ENCODE measurements around the gene SOCS2.

Gene SOCS2

DNA sequence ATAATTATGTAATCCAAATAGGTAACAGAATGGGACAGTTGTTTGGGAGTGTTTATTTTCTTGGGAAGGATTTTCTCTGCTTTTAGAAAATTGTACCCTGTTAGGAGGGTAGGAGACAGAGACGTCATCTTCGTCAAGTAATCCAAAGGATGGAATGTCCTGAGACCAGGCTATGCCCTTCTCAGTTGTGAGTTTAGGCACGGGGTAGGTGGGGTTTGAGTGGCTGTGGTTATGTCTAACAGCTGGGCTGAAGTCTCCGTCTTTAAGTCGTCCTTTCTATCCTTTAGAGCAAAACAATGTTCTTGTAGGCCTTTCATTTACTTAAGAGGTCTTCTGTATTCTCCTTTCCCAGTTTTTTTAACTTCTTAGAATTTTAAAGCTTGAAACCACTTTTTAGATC lies 5.7 kb downstream of the SOCS2 start:
- H3K27ac ChIP-seq (ENCODE audit: low read depth, low read length, severe bottlenecking) = no peak overlapping the region
- no peak overlapping the region for H3K4me3 ChIP-seq (ENCODE audit: extremely low read depth, insufficient read depth, low read length, poor library complexity, severe bottlenecking)
- 73 to 100% methylated on average over 4 to 5 of the region's 5 CpGs for WGBS, 2 experiments (ENCODE audit: insufficient coverage in 2 of 2)
- H3K4me1 ChIP-seq (ENCODE audit: control insufficient read depth, insufficient read depth, low read length, poor library complexity, severe bottlenecking) = peaks cover 22% of the 10 kb centered on the region
- H3K9me3 ChIP-seq (ENCODE audit: control insufficient read depth, low read length) = no peaks in the 10 kb centered on the region
- H3K36me3 ChIP-seq (ENCODE audit: control insufficient read depth, insufficient read depth, low read length) = peaks cover 62% of the 10 kb centered on the region

DNA sequence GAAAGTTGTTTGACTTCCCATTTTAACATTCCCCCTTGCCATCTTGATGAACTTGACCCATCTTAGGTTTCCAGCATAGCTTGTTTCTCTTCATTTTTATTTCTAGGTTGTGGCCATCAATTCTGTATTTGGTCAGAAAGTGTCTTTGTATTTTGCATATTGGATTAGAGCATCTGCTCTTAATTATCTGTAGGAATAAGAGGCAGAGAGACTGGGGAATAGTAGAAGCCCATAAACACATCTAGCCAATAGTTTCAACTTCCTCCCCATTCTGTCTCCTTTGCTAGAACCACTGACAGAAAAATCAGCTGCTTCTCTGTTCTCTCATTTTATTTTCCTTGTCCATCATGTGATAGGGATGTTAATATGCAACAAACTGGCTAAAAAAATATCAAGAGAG lies 8.2 kb downstream of the SOCS2 start:
- H3K36me3 ChIP-seq (ENCODE audit: control insufficient read depth, insufficient read depth, low read length) = peaks cover 53% of the 10 kb centered on the region
- no peak overlapping the region for H3K27ac ChIP-seq (ENCODE audit: low read depth, low read length, severe bottlenecking)
- peaks cover 16% of the 10 kb centered on the region for H3K4me1 ChIP-seq (ENCODE audit: control insufficient read depth, insufficient read depth, low read length, poor library complexity, severe bottlenecking)
- no peak overlapping the region for H3K4me3 ChIP-seq (ENCODE audit: extremely low read depth, insufficient read depth, low read length, poor library complexity, severe bottlenecking)
- H3K9me3 ChIP-seq (ENCODE audit: control insufficient read depth, low read length) = no peaks in the 10 kb centered on the region

DNA sequence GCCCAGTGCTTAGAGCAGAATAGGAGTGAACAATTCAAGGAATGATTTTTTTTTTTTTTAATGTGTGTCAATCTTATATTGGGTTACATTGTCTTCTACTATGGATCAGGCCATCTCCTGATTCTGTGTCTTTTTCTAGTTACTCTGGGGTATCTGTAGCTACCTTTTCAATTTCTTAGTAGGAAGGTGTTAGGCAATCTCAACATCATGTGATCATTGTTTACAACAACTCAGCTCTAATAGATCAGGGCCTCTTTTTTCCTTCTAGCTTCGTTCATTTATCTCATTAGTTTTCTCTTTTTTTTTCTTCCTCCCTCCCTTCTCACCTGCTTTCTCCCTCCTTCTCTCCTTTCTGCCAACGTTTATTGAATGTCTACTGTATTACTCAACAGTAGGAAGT lies 8.9 kb downstream of the SOCS2 start:
- 67 to 100% methylated on average over 1 of the region's 2 CpGs for WGBS, 2 experiments (ENCODE audit: insufficient coverage in 2 of 2)
- Histone ChIP-seq H3K9me3 (ENCODE audit: control insufficient read depth, low read length) (no peaks in the 10 kb centered on the region), H3K36me3 (ENCODE audit: control insufficient read depth, insufficient read depth, low read length) (peaks cover 46% of the 10 kb centered on the region), H3K27ac (ENCODE audit: low read depth, low read length, severe bottlenecking) (no peak overlapping the region), H3K4me3 (ENCODE audit: extremely low read depth, insufficient read depth, low read length, poor library complexity, severe bottlenecking) (no peak overlapping the region), H3K4me1 (ENCODE audit: control insufficient read depth, insufficient read depth, low read length, poor library complexity, severe bottlenecking) (peaks cover 13% of the 10 kb centered on the region)

DNA sequence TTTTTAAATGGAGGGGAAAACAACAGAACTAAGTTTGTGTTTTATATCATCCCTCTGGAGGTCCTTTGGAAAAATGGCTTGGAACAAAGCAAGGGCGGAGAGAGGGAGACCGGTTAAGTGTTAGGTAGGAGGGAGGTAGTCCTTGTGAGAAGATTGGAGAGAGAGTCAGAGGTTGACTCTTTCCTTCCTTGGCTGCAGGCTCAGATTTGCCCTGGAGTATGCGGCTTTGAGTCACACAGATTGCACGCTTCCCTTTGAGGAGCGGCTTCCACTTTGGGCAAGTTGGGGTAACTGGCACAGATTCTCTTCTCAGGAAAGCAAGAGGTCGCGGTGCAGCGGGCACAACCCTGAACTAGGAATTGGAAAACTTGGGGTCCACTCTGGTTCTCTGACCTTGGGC lies 9.9 kb downstream of the SOCS2 start:
- H3K36me3 ChIP-seq (ENCODE audit: control insufficient read depth, insufficient read depth, low read length) = peaks cover 37% of the 10 kb centered on the region
- no peak overlapping the region for H3K27ac ChIP-seq (ENCODE audit: low read depth, low read length, severe bottlenecking)
- H3K9me3 ChIP-seq (ENCODE audit: control insufficient read depth, low read length) = no peaks in the 10 kb centered on the region
- 92 to 97% methylated on average over 6 to 7 of the region's 8 CpGs for WGBS, 2 experiments (ENCODE audit: insufficient coverage in 2 of 2)
- H3K4me1 ChIP-seq (ENCODE audit: control insufficient read depth, insufficient read depth, low read length, poor library complexity, severe bottlenecking) = peaks cover 6% of the 10 kb centered on the region
- no peak overlapping the region for H3K4me3 ChIP-seq (ENCODE audit: extremely low read depth, insufficient read depth, low read length, poor library complexity, severe bottlenecking)

DNA sequence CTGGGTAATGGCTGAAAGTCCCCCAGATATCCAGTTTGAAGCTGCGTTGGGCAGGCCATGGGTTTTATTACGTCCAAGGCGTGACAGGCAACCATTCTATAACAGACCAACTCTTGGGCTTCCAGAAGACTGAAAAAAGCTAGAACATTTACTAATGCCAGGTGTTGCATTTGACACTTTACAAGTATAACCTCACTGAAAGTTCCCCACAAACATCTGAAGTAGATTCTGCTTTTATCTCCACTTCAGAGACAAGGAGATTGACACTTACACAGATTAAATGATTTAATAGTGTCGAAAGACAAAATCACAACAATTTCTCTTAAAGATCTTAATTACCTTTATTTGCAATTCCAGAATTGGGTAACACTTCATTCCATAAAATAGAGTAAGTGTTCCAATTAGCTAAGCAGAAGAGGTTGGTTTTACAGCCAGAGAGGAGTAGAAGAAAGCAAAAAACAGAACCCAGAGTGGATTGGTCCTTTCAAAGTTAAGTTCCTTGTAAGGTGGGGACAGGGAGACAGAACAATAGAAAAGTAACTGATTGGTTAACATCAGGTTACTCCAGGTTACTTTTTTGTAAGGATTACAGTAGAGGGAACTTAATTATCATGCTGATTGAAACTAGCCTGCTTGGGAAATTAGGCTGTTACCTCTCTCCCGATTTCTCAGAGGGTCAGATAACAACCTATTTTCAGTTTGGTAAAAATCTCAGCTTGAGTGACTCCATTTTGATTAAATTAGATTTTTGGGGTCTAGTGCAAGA lies 11.3 kb downstream of the SOCS2 start:
- Histone ChIP-seq H3K4me3 (ENCODE audit: extremely low read depth, insufficient read depth, low read length, poor library complexity, severe bottlenecking) (no peak overlapping the region), H3K9me3 (ENCODE audit: control insufficient read depth, low read length) (no peaks in the 10 kb centered on the region), H3K4me1 (ENCODE audit: control insufficient read depth, insufficient read depth, low read length, poor library complexity, severe bottlenecking) (no peaks in the 10 kb centered on the region), H3K27ac (ENCODE audit: low read depth, low read length, severe bottlenecking) (no peak overlapping the region), H3K36me3 (ENCODE audit: control insufficient read depth, insufficient read depth, low read length) (peaks cover 27% of the 10 kb centered on the region)
- WGBS, 2 experiments (ENCODE audit: insufficient coverage in 2 of 2) = 80 to 82% methylated on average over 2 to 3 of the region's 5 CpGs

DNA sequence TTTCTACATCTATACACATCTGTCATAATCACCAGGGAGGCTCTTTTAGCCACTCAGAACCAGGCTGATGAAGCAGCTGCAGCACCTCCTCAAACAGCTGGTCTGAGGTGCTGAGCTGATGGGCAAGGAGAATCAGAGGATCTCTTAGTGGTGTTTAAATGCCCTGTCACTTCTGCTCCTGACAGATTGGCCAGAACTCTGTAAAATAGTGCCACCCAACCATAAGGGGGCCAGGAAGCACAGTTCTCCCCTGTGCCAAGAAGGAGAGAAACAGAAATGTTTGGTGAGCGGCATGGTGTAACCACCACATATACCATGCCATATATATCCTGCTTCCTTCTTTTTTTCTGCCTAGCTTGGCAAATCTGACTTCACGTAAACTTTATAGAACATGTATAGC lies 12.8 kb downstream of the SOCS2 start:
- H3K4me1 ChIP-seq (ENCODE audit: control insufficient read depth, insufficient read depth, low read length, poor library complexity, severe bottlenecking) = no peaks in the 10 kb centered on the region
- no peak overlapping the region for H3K4me3 ChIP-seq (ENCODE audit: extremely low read depth, insufficient read depth, low read length, poor library complexity, severe bottlenecking)
- peaks cover 14% of the 10 kb centered on the region for H3K36me3 ChIP-seq (ENCODE audit: control insufficient read depth, insufficient read depth, low read length)
- 93% methylated on average over 1 to 2 of the region's 2 CpGs for WGBS, 2 experiments (ENCODE audit: insufficient coverage in 2 of 2)
- H3K27ac ChIP-seq (ENCODE audit: low read depth, low read length, severe bottlenecking) = no peak overlapping the region
- H3K9me3 ChIP-seq (ENCODE audit: control insufficient read depth, low read length) = no peaks in the 10 kb centered on the region

DNA sequence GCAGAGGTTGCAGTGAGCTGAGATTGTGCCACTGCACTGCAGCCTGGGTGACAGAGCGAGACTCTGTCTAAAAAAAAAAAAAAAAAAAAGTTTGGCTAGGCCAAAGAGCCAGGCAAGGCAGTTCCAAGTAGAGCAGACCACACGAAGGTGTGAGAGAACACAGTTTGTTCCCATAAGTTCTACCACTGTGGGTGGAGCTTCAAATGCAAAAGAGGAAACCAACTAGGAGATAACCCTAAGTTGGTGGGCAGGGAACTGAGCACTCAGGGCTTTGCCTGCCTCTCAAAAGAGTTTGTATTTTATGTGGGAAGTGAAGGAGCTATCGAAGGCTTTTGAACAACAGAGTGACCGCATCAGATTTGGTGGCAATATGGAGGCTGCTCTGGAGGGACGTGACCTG lies 15.1 kb downstream of the SOCS2 start:
- 88 to 96% methylated on average over 5 of the region's 5 CpGs for WGBS, 2 experiments (ENCODE audit: insufficient coverage in 2 of 2)
- H3K4me3 ChIP-seq (ENCODE audit: extremely low read depth, insufficient read depth, low read length, poor library complexity, severe bottlenecking) = no peak overlapping the region
- H3K4me1 ChIP-seq (ENCODE audit: control insufficient read depth, insufficient read depth, low read length, poor library complexity, severe bottlenecking) = no peaks in the 10 kb centered on the region

DNA sequence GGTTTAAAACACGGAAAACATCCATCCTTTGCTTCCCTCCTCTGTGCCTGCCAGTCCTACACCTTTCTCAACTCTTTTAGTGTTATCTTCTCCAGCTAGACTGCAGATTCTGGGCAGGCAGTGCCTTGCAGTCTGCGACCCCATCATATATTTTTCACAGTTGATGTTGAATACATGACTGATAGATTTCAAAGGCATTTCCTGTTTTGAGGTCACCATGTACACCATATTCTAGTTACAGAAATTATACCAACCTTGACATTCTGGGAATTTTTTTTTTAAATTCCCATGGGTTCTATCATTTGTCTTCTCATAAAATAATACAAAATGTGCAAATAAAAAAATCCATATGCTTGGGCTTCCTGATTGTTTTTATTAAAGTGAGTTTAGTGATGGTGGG lies 16.6 kb downstream of the SOCS2 start:
- Histone ChIP-seq H3K9me3 (ENCODE audit: control insufficient read depth, low read length) (no peaks in the 10 kb centered on the region), H3K36me3 (ENCODE audit: control insufficient read depth, insufficient read depth, low read length) (no peaks in the 10 kb centered on the region), H3K4me3 (ENCODE audit: extremely low read depth, insufficient read depth, low read length, poor library complexity, severe bottlenecking) (no peak overlapping the region), H3K27ac (ENCODE audit: low read depth, low read length, severe bottlenecking) (no peak overlapping the region), H3K4me1 (ENCODE audit: control insufficient read depth, insufficient read depth, low read length, poor library complexity, severe bottlenecking) (peaks cover 5% of the 10 kb centered on the region)
- 86 to 93% methylated on average over 1 to 2 of the region's 2 CpGs for WGBS, 2 experiments (ENCODE audit: insufficient coverage in 2 of 2)

More for the DNA sequence above, 15.1 kb downstream of the SOCS2 start:
- Histone ChIP-seq H3K36me3 (ENCODE audit: control insufficient read depth, insufficient read depth, low read length) (peaks cover 6% of the 10 kb centered on the region), H3K9me3 (ENCODE audit: control insufficient read depth, low read length) (no peaks in the 10 kb centered on the region), H3K27ac (ENCODE audit: low read depth, low read length, severe bottlenecking) (no peak overlapping the region)

DNA sequence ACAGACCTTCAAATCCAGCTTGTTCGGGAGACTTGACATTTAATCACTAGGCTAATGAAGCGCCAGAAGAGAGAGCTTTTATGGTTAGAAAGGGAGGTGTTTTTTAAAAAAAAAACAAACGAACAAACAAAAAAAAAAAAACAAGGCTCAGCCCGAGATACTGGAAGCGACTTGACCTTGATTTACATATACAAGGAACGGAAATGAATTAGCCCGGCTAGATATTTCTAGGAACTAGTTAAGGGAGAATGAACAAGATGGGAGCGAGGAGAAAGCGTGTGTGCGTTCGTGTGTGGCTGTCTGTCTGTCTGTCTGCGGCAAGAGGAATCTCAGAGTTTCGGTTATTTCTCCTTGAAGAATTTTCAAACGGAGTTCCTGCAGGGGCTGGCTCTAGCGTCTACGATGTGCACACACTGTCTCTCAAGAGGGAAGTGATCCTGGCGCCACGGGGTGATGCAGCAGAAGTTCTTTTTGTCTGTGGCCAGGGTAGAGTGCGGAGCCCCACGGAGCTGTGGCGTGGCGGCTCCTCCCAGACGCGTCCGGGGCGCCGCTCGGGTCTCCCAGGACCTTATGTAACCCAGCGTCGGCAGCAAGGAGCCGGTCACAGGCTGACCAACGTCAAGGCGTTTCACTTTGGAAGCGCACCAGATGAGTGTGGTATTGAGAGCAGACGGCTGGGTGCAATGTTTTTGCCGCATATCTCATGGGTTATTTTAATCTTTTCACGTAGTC lies 18.8 kb downstream of the SOCS2 start:
- Histone ChIP-seq H3K4me1 (ENCODE audit: control insufficient read depth, insufficient read depth, low read length, poor library complexity, severe bottlenecking) (peaks cover 5% of the 10 kb centered on the region), H3K4me3 (ENCODE audit: extremely low read depth, insufficient read depth, low read length, poor library complexity, severe bottlenecking) (peak overlapping the region; percentile 39), H3K27ac (ENCODE audit: low read depth, low read length, severe bottlenecking) (peak overlapping the region; percentile 39), H3K36me3 (ENCODE audit: control insufficient read depth, insufficient read depth, low read length) (no peaks in the 10 kb centered on the region), H3K9me3 (ENCODE audit: control insufficient read depth, low read length) (no peaks in the 10 kb centered on the region)
- 4 to 5% methylated on average over 30 to 34 of the region's 37 CpGs for WGBS, 2 experiments (ENCODE audit: insufficient coverage in 2 of 2)

DNA sequence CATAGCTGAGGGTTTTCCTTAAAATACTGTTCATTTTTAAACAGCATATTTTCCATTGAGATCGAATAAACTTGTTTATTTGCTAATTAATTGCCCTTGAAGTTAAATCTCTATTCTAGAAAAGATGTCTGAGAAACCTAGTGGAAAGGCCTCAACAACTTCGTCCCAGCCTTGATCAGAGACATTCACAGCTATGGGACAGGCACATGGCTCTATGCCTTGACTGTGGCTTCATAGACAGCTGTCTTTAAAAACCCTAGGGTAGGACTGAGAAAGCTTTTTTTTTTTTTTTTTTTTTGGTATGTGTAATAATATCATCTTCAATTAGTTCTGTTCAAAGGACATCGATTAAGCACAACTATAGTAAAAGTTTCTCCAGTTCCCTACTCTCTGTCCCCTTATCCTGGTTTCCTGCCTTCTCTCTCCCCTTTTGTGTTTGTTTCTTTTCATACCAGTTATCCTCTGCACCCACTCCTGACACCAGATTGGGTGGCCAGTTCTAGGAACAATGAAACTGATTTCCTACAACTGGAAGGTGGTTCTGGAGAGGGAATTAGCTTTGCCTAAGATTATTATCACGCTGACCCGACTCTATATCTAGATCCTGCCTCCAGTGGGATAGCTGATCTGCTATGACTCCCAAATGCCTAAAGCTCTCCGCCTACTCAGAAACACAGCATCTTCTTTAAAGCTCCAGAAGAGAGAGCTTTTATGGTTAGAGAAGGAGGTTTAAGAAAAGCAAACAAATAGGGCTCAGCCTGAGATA lies 20.3 kb downstream of the SOCS2 start:
- Histone ChIP-seq H3K27ac (ENCODE audit: low read depth, low read length, severe bottlenecking) (no peak overlapping the region), H3K4me1 (ENCODE audit: control insufficient read depth, insufficient read depth, low read length, poor library complexity, severe bottlenecking) (peaks cover 5% of the 10 kb centered on the region), H3K36me3 (ENCODE audit: control insufficient read depth, insufficient read depth, low read length) (no peaks in the 10 kb centered on the region), H3K9me3 (ENCODE audit: control insufficient read depth, low read length) (no peaks in the 10 kb centered on the region), H3K4me3 (ENCODE audit: extremely low read depth, insufficient read depth, low read length, poor library complexity, severe bottlenecking) (no peak overlapping the region)
- 66% methylated on average over 3 of the region's 6 CpGs; no CpG with 5 or more reads in 1 of the 2 experiments for WGBS, 2 experiments (ENCODE audit: insufficient coverage in 2 of 2)
